ENCODE measurements around the gene MARCHF4.

DNA sequence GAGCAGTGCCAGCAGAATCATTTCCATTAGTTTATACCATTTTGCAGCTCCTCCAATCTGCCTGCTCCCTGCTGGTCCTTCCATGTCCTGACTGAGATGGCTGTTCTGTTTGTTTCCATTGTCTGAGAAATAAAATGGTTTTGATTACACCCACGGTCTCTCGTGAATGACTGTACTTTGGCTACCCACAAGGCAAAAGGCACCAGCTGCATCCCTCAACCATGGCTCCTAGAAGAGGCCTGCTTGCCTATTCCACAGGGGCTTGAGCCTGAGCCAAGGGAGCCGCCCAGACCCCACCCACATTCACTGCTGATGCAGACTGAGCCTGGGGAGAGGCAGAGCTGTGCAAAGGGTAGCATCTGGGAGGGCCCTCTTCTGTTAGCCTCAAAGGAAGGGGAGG, 31.2 kb downstream of the MARCHF4 start:
- TF ChIP-seq CTCF (IDR thresholded peaks at IDR 0.05), result no peak
- TF ChIP-seq POLR2AphosphoS5 (IDR thresholded peaks at IDR 0.05; ENCODE audit: low read depth, low read length), result no peak
- TF ChIP-seq TCF7L2 (IDR thresholded peaks at IDR 0.05; ENCODE audit: low read depth, low read length), result no peak
- TF ChIP-seq, protein P1, sequence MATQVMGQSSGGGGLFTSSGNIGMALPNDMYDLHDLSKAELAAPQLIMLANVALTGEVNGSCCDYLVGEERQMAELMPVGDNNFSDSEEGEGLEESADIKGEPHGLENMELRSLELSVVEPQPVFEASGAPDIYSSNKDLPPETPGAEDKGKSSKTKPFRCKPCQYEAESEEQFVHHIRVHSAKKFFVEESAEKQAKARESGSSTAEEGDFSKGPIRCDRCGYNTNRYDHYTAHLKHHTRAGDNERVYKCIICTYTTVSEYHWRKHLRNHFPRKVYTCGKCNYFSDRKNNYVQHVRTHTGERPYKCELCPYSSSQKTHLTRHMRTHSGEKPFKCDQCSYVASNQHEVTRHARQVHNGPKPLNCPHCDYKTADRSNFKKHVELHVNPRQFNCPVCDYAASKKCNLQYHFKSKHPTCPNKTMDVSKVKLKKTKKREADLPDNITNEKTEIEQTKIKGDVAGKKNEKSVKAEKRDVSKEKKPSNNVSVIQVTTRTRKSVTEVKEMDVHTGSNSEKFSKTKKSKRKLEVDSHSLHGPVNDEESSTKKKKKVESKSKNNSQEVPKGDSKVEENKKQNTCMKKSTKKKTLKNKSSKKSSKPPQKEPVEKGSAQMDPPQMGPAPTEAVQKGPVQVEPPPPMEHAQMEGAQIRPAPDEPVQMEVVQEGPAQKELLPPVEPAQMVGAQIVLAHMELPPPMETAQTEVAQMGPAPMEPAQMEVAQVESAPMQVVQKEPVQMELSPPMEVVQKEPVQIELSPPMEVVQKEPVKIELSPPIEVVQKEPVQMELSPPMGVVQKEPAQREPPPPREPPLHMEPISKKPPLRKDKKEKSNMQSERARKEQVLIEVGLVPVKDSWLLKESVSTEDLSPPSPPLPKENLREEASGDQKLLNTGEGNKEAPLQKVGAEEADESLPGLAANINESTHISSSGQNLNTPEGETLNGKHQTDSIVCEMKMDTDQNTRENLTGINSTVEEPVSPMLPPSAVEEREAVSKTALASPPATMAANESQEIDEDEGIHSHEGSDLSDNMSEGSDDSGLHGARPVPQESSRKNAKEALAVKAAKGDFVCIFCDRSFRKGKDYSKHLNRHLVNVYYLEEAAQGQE (IDR thresholded peaks at IDR 0.05; ENCODE audit: insufficient read depth in 1 of 2, low read depth in 2 of 2, low read length in 1 of 2), result no peak
